DND-41 (cell line): ENCODE measurements around the gene MYT1.
"Not testable (repeated sequence)": the region's sequence is repeated elsewhere in the genome, so short reads cannot be mapped to it uniquely, and the experiment has no call there.

Source experiments
- ATAC-seq: fragments of 200-7000 bp; cut with Tn5 transposase; 3 replicates; pipeline ENCODE4 v1.9.1; 2021; ENCODE audit warnings: low read depth; ENCODE audit not compliant: insufficient read depth
- DNase-seq: peaks from one replicate; pipeline ENCODE4 v3.0.0-alpha.2; 2020
- H2AFZ ChIP-seq: 2 replicates; pipeline ENCODE4 v1.6.0; 2012; ENCODE audit warnings: low read depth, low read length
- H3K27ac ChIP-seq: 2 replicates; pipeline ENCODE4 v1.5.1; 2012; ENCODE audit warnings: low read length, inconsistent platforms
- H3K27me3 ChIP-seq: fragments of 200-600 bp; sonication (generic); 2 replicates; pipeline ENCODE4 v1.6.0; 2012; ENCODE audit warnings: low read length, mild to moderate bottlenecking, inconsistent platforms; ENCODE audit not compliant: insufficient read depth, poor library complexity
- H3K36me3 ChIP-seq: 2 replicates; pipeline ENCODE4 v1.5.1; 2012; ENCODE audit warnings: low read length, inconsistent platforms; ENCODE audit not compliant: insufficient read depth
- H3K4me1 ChIP-seq: 2 replicates; pipeline ENCODE4 v1.5.1; 2012; ENCODE audit warnings: mild to moderate bottlenecking, low read length; ENCODE audit not compliant: insufficient read depth
- H3K4me2 ChIP-seq: 2 replicates; pipeline ENCODE4 v1.6.0; 2012; ENCODE audit warnings: mild to moderate bottlenecking, moderate library complexity, low read length, inconsistent platforms; ENCODE audit not compliant: insufficient read depth
- H3K4me3 ChIP-seq, 2 experiments: fragments of 200-600 bp in 1 of 2; shearing (Covaris generic) in 1 of 2; 2 replicates each; pipeline ENCODE4 v1.5.1; 2012 to 2016; ENCODE audit warnings: inconsistent platforms in 2 of 2, low read length in 2 of 2, mild to moderate bottlenecking in 2 of 2, low read depth in 1 of 2, moderate library complexity in 1 of 2
- H3K79me2 ChIP-seq: 2 replicates; pipeline ENCODE4 v1.6.0; 2012; ENCODE audit warnings: low read length, inconsistent platforms; ENCODE audit not compliant: insufficient read depth
- H3K9ac ChIP-seq: 2 replicates; pipeline ENCODE4 v1.6.0; 2012; ENCODE audit warnings: low read depth, mild to moderate bottlenecking, inconsistent platforms, low read length, moderate library complexity
- H3K9me3 ChIP-seq: 2 replicates; pipeline ENCODE4 v1.5.1; 2012; ENCODE audit warnings: low read length, moderate library complexity, mild to moderate bottlenecking, inconsistent platforms; ENCODE audit not compliant: insufficient read depth, severe bottlenecking
- H4K20me1 ChIP-seq: 2 replicates; pipeline ENCODE4 v1.6.0; 2012; ENCODE audit warnings: low read length; ENCODE audit not compliant: insufficient read depth
- EZH2 ChIP-seq: IDR thresholded peaks from 3 replicates; pipeline ENCODE4 v1.6.1; 2012; ENCODE audit warnings: borderline replicate concordance, low read depth, mild to moderate bottlenecking, moderate library complexity, low read length, inconsistent platforms; ENCODE audit not compliant: severe bottlenecking
- TF ChIP-seq, protein P1 (sequence below): IDR thresholded peaks from 2 replicates; pipeline ENCODE4 v1.5.1; 2012; ENCODE audit warnings: borderline replicate concordance, low read length, moderate library complexity, mild to moderate bottlenecking; ENCODE audit not compliant: poor library complexity, severe bottlenecking; ENCODE audit errors: extremely low read depth

Gene MYT1

DNA sequence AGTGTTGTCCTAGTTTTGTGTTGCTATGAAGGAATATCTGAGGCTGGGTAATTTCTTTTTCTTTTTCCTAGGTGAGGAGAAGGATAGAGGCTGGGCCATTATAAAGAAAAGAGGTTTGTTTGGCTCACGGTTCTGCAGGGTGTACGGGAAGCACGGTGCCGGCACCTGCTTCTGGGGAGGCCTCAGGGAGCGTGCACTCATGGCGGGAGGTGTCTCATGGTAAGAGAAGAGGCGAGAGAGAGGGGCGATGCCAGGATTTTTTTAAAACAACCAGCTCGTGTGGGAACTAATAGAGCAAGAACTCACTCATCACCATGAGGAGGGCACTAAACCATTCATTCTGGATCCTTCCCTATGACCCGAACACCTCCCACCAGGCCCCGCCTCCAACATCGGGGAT lies 42.7 kb upstream of the MYT1 start:
- TF ChIP-seq, protein P1, sequence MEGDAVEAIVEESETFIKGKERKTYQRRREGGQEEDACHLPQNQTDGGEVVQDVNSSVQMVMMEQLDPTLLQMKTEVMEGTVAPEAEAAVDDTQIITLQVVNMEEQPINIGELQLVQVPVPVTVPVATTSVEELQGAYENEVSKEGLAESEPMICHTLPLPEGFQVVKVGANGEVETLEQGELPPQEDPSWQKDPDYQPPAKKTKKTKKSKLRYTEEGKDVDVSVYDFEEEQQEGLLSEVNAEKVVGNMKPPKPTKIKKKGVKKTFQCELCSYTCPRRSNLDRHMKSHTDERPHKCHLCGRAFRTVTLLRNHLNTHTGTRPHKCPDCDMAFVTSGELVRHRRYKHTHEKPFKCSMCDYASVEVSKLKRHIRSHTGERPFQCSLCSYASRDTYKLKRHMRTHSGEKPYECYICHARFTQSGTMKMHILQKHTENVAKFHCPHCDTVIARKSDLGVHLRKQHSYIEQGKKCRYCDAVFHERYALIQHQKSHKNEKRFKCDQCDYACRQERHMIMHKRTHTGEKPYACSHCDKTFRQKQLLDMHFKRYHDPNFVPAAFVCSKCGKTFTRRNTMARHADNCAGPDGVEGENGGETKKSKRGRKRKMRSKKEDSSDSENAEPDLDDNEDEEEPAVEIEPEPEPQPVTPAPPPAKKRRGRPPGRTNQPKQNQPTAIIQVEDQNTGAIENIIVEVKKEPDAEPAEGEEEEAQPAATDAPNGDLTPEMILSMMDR = no peak
- TF ChIP-seq EZH2 = no peak
- Histone ChIP-seq H3K36me3 (no peaks in the 10 kb centered on the region), H3K4me2 (no peak overlapping the region), H4K20me1 (no peaks in the 10 kb centered on the region), H3K4me3 (no peak overlapping the region), H3K4me1 (peaks cover 14% of the 10 kb centered on the region), H3K9ac (no peak overlapping the region), H3K27me3 (no peaks in the 10 kb centered on the region), H3K27ac (no peak overlapping the region), H3K79me2 (no peaks in the 10 kb centered on the region), H2AFZ (no peak overlapping the region), H3K9me3 (no peaks in the 10 kb centered on the region)
- no peak for ATAC-seq
- no peak for DNase-seq

- DNase-seq, H3K9ac ChIP-seq, ATAC-seq, H2AFZ ChIP-seq, H3K79me2 ChIP-seq, H3K36me3 ChIP-seq, H4K20me1 ChIP-seq, H3K9me3 ChIP-seq, H3K4me3 ChIP-seq, H3K4me2 ChIP-seq, H3K27ac ChIP-seq, H3K27me3 ChIP-seq: not testable (repeated sequence)
- peaks cover 14% of the 10 kb centered on the region for H3K4me1 ChIP-seq
Observed at GRCh38 chr20:64122927-64123326, 41.3 kb upstream of the MYT1 start.

DNA sequence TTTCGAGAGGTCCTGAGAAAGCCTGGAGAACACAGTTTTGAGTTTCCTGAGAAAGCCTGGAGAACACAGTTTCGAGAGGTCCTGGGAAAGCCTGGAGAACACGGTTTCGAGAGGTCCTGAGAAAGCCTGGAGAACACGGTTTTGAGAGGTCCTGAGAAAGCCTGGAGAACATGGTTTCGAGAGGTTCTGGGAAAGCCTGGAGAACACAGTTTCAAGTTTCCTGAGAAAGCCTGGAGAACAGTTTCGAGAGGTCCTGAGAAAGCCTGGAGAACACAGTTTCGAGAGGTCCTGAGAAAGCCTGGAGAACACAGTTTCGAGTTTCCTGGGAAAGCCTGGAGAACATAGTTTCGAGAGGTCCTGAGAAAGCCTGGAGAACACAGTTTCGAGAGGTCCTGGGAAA lies 40.7 kb upstream of the MYT1 start:
- not testable (repeated sequence) for H2AFZ ChIP-seq, H3K27ac ChIP-seq, H3K4me2 ChIP-seq, H3K27me3 ChIP-seq, H3K9ac ChIP-seq, ATAC-seq, H4K20me1 ChIP-seq, DNase-seq, H3K79me2 ChIP-seq, H3K36me3 ChIP-seq, H3K9me3 ChIP-seq, H3K4me3 ChIP-seq
- H3K4me1 ChIP-seq = peaks cover 14% of the 10 kb centered on the region

DNA sequence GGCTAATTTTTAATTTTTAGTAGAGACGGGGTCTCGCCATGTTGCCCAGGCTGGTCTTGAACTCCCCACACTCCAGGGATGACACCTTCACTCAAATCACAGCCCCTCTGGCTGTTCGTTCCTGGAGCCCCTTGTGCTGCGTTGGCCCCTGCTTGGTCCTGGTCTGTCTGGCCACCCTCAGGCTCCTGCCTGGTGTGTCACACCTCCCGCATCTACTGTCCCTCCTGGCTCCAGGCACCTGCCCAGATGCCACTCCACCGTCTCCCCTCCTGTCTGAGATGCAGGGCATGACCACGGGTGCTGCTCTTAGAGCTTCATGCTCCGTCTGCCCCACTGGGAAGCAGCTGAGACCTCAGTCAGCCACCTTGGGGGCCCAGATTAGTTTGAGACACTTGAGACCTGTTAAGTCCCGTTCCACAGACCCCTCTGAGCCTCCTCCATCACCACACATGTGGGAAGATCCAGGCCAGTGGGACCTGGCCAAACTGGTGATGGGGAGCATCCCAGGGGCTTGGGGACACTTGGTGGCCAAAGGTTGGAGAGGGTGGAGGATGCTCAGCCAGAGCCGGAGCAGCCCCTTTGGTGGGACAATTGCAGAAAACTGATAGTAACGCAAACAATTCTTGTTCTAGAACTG lies 35.0 kb upstream of the MYT1 start:
- DNase-seq = no peak
- TF ChIP-seq, protein P1 = no peak
- no peak for TF ChIP-seq EZH2
- Histone ChIP-seq H4K20me1 (no peaks in the 10 kb centered on the region), H3K4me1 (no peaks in the 10 kb centered on the region), H3K36me3 (no peaks in the 10 kb centered on the region), H3K4me3 (no peak overlapping the region), H3K27ac (no peak overlapping the region), H3K9ac (no peak overlapping the region), H3K4me2 (no peak overlapping the region), H3K9me3 (no peaks in the 10 kb centered on the region), H3K79me2 (no peaks in the 10 kb centered on the region), H2AFZ (no peak overlapping the region), H3K27me3 (no peaks in the 10 kb centered on the region)
- ATAC-seq = no peak
